Esophagus mucosa (tissue), 1 donor: Measurements from ENCODE around the gene MAD1L1. TPM values are rescaled to one million over a fixed set of nuclear protein-coding genes. Genes with fewer than 3 reads are reported as not detected.

Source experiments
- ATAC-seq: fragments of 200-7000 bp; cut with Tn5 transposase; one replicate; pipeline ENCODE4 v1.9.1; 2020
- total RNA-seq: library from RNA; stranded (reverse); gene quantifications from one replicate; pipeline ENCODE4 v1.2.4, GENCODE V29; 2023
- donor health status: DM: yes; HTN: yes; CAD: no.

MAD1L1 gene
- total RNA-seq, 1 donor from 2014 or later: 23.7 TPM

- ATAC-seq: no peak
Observed at GRCh38 chr7:2010551-2011265, 222.0 kb downstream of the MAD1L1 start.

DNA sequence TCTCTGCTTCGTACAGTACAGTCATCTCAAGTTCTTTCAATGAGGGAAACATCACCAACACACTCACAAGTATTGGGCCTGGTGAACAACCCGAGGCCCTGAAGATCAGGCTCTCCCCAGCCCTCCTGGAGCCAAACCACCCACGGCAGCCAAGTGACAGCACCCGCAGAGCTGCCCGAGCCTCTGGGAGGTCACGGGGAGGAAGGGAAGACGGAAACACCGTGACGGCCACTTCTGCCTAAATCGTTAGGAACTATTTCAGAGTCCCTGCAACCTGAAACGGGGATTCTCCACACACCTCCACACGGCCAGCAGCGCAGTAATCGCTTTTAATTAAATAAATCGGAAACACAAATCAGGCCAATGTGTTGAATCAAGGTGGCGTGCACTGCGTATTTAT, 222.6 kb downstream of the MAD1L1 start:
- ATAC-seq: no peak

GRCh38 chr7:2009541-2010001, 223.2 kb downstream of the MAD1L1 start:
- no peak for ATAC-seq

GRCh38 chr7:2008936-2009540, 223.7 kb downstream of the MAD1L1 start:
- no peak for ATAC-seq

DNA sequence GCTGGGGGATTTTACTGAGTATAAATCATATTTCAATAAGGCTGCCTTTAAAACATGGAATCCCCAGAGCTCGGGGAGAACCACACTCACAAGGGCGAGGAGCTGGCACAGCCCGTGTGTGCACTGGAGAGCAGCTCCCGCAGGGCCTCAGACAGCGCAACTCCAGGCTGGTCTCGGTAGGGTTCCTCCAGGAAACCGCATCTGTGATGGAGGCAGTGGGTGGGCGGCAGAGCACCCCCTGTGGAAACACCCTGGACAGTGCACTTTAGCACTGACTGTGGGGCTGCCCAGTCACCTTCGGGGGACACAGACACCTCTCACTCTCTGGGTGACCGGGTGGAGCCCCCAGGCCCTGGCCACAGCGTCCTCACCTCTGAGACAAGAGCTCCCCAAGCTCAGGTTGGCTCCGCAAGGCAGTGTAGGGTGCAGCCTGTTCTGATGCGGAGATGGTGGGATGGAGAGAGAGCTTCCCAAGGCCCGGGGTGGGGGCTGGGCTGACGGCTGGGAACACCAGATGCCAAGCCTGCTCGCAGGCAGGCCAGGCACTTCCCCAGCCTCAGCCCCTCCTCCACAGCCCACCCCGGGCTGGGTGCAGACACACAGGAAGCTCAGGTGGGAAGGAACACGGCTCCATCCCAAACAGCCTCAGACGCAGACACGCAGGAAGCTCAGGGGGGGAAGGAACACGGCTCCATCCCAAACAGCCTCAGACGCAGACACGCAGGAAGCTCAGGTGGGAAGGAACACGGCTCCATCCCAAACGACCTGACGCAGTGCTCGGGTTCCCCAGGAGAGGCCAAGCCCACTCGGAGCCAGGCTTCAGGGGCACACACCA, 224.4 kb downstream of the MAD1L1 start:
- ATAC-seq: no peak

- ATAC-seq: no peak
Observed at GRCh38 chr7:2007551-2007950, 225.2 kb downstream of the MAD1L1 start.

GRCh38 chr7:2006921-2007381, 225.8 kb downstream of the MAD1L1 start:
- no peak for ATAC-seq

DNA sequence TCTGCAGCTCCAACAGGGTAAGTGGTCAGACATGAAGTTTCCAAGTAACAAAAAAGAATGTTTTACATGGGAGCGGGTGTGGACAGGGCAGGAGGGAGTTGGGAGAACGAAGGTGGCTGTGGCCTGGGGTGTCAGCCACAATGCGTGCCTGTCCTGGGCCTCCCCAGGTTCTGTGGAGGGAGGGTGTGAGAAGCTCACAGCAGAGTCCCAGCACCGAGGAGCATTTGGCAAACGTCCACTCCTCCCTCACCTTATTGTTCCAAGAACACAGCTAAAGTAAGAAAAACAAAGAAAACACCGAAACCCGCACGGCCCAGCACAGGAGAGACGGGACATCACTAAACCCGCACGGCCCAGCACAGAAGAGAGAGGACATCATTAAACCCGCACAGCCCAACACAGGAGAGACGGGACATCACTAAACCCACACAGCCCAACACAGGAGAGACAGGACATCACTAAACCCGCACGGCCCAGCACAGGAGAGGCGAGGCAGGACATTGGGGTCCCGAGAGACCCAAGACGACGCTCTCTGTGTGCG, 226.4 kb downstream of the MAD1L1 start:
- no peak for ATAC-seq

GRCh38 chr7:2005786-2006185, 227.0 kb downstream of the MAD1L1 start:
- no peak for ATAC-seq

DNA sequence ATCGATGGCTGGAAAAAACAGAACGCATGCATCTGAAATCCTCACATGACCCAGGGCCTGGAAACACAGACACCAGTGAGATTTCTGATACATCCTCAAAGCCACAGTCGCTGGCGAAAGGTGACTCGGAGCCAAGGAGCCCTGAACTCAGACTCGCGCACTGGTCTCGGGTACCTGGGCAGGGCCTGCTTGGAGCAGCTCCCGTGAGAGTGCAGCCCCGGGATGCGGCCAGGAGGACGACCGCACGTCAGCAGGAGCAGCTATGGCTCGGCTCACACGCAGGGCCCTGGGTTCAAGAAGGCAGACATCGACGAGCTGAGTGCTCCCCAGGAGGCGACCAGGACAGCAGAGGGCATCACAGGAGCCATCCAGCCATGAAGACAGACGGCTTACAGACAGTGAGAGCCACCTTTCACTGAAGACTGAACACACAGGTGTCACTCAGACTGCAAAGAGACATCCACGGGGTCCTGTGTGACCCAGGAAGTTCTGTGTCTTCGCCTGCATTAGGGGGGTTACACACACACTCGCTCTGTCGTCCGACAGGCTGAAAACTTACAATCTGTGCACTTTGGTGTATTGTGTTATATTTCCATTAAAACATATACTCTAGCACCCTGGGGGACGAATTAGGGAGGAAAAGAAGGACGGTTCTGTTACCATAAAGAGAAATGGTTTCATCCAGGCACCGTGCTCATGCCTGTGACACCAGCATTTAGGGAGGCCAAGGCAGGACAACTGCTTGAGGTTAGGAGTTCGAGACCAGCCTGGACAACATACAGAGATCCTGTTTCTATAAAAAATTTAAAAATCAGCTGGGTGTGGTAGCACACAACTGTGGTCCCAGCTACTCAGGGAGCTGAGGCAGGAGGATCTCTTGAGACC, 227.7 kb downstream of the MAD1L1 start:
- ATAC-seq: no peak

DNA sequence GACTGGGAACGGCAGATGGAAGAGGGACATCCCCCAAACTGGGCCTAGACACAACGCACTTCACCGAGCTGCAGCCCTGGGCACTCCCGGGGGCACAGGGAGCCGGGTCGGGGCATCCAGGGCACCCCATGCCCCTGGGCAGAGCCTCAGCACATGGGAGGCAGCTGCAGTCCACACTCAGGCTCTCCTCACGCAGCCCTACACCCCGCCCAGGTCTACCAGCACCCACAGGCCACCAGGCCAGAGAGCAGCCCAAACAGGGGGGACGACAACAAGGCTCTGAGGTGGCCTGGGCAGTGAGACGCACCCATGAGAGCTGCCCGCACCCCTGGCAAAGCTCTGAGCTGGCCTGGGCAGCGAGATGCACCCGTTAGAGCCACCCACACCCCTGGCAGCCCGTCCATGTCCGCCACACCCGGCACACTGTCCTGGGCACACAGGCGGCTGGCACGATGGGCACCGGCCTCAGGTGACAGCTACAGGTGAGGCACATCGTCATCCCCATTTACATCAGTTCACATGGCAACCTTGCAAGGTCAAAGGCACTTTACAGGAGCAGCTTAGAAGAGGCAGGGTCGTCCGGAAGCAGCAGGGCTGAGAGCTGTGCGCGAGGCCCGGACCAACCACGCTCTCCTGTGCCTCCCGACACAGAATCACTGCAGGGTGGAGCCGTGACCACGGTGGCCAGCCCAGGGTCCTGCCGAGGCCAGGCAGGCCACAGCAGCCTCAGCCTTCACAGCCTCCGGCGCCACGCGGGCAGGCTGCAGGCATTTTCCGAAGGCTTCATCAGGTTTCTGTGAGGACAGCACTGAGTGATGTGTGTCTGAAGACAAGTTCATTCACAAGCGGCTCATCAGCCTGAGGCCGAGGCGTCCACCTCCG, 228.6 kb downstream of the MAD1L1 start:
- no peak for ATAC-seq

GRCh38 chr7:2003451-2003930, 229.3 kb downstream of the MAD1L1 start:
- ATAC-seq: no peak

DNA sequence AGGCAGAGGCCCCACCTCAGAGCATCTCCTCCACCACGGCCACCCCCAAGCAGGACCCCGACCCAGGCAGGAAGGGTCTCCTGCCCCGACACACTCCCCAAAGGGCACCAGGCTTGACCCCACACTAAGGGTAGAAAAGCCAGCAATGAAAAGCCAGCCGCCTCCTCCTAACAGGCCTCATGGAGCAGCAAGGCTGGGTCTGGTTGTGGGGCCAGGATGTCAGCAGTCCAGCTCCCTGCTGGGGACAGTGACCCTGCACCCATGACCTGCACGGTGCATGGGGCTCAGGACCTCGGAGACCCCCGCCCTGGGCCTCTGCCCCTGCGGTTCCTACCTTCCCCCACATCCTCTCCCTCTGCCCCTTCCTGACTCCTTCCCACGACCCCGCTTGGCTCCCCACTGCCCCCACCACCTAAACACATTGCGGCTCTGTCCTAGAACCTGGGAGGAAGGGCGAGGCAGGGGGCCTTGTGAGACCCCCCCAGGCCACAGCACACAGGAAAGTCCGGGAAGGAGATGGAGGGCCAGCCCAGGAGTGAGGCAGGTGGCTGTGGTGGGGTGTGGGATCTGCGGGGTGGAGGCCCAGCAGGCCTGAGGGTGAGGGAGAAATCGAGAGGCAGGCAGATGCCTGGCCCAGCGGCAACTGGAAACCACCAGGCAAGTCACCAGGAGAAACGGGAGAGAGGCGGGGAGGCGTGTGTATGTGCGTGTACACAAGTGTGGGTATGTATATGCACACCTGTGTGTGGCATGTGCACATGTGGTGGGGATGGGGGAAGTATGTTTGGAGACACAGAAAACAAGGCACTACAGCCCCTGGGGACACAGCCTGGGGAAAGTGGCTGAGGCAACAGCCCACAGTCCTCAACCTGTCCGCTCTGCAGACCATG, 229.9 kb downstream of the MAD1L1 start:
- ATAC-seq: no peak

GRCh38 chr7:2001601-2002442, 230.9 kb downstream of the MAD1L1 start:
- peak; percentile 47 for ATAC-seq

GRCh38 chr7:2000746-2001321, 231.9 kb downstream of the MAD1L1 start:
- no peak for ATAC-seq

DNA sequence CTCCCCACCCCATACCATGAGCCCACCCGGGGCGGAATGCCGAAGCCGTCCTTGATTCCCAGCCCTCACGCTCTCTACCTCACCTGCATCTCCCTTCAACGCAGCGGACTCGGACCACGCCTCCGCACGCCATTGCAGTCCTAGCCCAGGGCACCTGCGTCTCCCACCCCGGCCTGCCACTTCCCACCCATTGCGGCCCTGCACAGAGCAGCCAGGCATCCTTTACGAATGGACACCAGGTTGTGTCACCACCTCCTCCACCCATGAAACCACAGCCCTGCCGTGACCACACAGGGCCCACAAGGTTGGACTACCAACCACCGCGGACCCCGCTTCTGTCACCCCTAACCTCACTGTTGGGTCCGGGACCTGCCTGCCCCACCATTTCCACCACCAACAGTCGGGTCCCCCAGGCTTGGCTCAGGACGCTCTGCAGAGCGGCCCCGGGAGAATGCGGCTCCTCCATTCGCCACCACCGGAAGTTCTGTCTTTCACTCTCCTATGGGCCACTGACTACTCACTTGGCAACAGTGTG, 232.5 kb downstream of the MAD1L1 start:
- ATAC-seq: no peak

DNA sequence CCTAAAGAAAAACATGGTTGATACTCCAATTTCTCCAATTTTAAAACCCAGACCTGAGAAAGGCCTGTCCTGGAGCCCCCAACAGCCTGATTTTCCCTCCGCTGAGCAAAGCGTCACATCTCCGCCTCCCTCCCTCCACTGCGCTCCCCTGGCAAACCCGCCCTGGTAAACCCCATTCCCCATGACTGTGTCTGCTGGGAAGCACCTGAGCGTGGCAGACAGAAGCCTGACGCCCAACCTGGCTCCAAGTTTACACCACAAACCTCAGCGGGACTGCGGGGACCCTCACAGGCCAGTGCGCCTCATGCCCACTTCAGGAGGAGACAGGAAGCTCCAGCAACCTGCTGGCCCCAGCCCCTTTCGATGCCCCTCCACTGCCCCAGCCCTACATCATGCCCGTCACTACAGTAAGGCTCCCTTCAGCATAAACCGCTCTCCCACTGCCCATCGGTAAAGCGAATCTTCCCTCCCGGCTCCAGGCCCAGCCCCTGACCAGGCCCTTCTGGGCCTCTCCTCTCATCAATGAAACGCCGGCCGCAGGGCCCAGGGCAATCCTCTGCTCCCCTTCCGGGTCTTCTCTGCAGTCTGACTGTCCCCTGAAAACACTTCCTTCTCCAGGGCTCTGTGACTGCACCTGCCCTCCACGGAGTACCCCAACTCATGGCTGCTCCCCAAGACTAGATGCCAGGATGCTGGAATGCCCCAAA, 233.3 kb downstream of the MAD1L1 start:
- ATAC-seq: no peak
